Measurements from ENCODE around the gene GPAT2. TPM values are rescaled to one million over a fixed set of nuclear protein-coding genes. Genes with fewer than 3 reads are reported as not detected.
"Not testable (repeated sequence)": the region's sequence is repeated elsewhere in the genome, so short reads cannot be mapped to it uniquely, and the experiment has no call there.

Gene GPAT2
- 5.6 and 14.3 TPM in 2 replicates for total RNA-seq

- not testable (repeated sequence) for DNase-seq (ENCODE audit: low read depth in 2 of 2)
Measured at GRCh38 chr2:96034792-96035191, at the start of gene GPAT2. GPAT2 (minus strand) TSS chr2:96034916; CDS start chr2:96032359, 2,557 bp downstream.

GRCh38 chr2:96083989-96084857 lies 49.5 kb upstream of the GPAT2 start:
- DNase-seq (ENCODE audit: low read depth in 2 of 2), result no peak

- DNase-seq (ENCODE audit: low read depth in 2 of 2), result no peak
Measured at GRCh38 chr2:96083064-96083939, 48.6 kb upstream of the GPAT2 start.

GRCh38 chr2:96082211-96083063 lies 47.7 kb upstream of the GPAT2 start:
- DNase-seq (ENCODE audit: low read depth in 2 of 2), result no peak

- no peak for DNase-seq (ENCODE audit: low read depth in 2 of 2)
Measured at GRCh38 chr2:96081042-96081441, 46.3 kb upstream of the GPAT2 start.

- DNase-seq (ENCODE audit: low read depth in 2 of 2), result no peak
Measured at GRCh38 chr2:96075199-96075771, 40.6 kb upstream of the GPAT2 start.

GRCh38 chr2:96074156-96074555 lies 39.4 kb upstream of the GPAT2 start:
- no peak for DNase-seq (ENCODE audit: low read depth in 2 of 2)

- DNase-seq (ENCODE audit: low read depth in 2 of 2), result no peak
Measured at GRCh38 chr2:96073170-96073775, 38.6 kb upstream of the GPAT2 start.

- no peak for DNase-seq (ENCODE audit: low read depth in 2 of 2)
Measured at GRCh38 chr2:96072746-96073145, 38.0 kb upstream of the GPAT2 start.

- DNase-seq (ENCODE audit: low read depth in 2 of 2), result not testable (repeated sequence)
Measured at GRCh38 chr2:96071977-96072491, 37.3 kb upstream of the GPAT2 start.

- not testable (repeated sequence) for DNase-seq (ENCODE audit: low read depth in 2 of 2)
Measured at GRCh38 chr2:96071087-96071976, 36.6 kb upstream of the GPAT2 start.

GRCh38 chr2:96070351-96070750 lies 35.6 kb upstream of the GPAT2 start:
- not testable (repeated sequence) for DNase-seq (ENCODE audit: low read depth in 2 of 2)

GRCh38 chr2:96069878-96070277 lies 35.2 kb upstream of the GPAT2 start:
- not testable (repeated sequence) for DNase-seq (ENCODE audit: low read depth in 2 of 2)

GRCh38 chr2:96067902-96068581 lies 33.3 kb upstream of the GPAT2 start:
- not testable (repeated sequence) for DNase-seq (ENCODE audit: low read depth in 2 of 2)

GRCh38 chr2:96067098-96067660 lies 32.5 kb upstream of the GPAT2 start:
- not testable (repeated sequence) for DNase-seq (ENCODE audit: low read depth in 2 of 2)

- not testable (repeated sequence) for DNase-seq (ENCODE audit: low read depth in 2 of 2)
Measured at GRCh38 chr2:96066511-96066910, 31.8 kb upstream of the GPAT2 start.

- DNase-seq (ENCODE audit: low read depth in 2 of 2), result not testable (repeated sequence)
Measured at GRCh38 chr2:96065954-96066353, 31.2 kb upstream of the GPAT2 start.

- DNase-seq (ENCODE audit: low read depth in 2 of 2), result no peak
Measured at GRCh38 chr2:96065381-96065930, 30.7 kb upstream of the GPAT2 start.

All from dermis microvascular lymphatic vessel endothelial cell (primary cell).